ENCODE measurements around the gene MAP2K5.
"Not testable (repeated sequence)": the region's sequence is repeated elsewhere in the genome, so short reads cannot be mapped to it uniquely, and the experiment has no call there.

Gene MAP2K5

DNA sequence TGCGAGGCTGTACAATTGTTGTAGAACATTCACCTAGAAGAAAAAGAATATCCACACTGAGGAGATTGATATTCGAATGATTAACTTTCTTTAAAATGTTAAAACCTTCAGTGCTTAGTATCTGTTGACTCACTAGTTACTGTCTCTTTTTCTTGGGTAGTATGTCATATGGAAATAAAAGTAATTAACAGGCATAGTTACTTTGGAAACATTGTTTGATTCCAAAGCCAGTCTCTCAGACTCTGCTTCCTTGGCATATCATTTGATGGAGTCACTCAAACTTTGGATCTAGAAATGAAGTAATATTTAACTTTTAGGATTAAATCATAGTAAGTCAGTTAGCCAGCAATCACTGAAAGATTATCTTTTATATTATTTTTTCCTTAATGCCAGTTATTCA, 63.4 kb downstream of the MAP2K5 start:
- no peak for DNase-seq

DNA sequence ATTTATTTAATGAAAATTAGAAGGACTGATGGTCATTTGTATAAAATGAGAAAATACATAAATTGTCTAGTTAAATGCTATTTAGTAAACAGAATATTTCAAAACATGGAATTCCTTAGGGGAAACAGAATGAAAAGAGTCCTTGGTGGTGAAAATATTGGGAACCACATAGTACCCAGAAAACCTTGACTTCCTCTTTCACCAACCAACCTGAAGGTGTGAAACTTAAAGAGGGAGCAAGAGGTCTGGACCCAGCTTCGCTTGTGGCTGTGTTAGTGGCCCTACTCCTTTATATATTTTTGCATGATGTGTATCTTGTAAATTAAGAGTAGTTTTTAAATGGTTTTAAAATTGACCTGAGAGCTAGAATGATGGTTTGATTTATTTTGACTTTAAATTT, 64.2 kb downstream of the MAP2K5 start:
- no peak for DNase-seq

- no peak for DNase-seq
These were observed 64.8 kb downstream of the MAP2K5 start for GRCh38 chr15:67607329-67607728.

- DNase-seq = no peak
These were observed 65.6 kb downstream of the MAP2K5 start for GRCh38 chr15:67607959-67608637.

DNA sequence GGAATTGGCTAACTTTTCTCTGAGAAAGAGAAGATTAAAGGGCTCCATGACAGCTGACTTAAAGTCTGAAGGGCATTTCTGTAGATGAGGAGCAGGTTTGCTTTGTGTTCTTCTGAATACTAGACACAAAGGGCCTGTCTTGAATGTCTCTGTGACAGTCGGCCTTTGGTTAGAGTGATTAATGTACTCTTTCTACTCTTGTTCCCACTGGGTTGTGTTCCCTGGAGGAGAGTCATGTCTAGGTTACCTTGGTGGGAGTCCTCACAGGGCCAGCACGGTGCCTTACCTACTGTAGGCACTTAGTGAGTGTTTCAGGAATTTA, 66.1 kb downstream of the MAP2K5 start:
- no peak for DNase-seq

DNA sequence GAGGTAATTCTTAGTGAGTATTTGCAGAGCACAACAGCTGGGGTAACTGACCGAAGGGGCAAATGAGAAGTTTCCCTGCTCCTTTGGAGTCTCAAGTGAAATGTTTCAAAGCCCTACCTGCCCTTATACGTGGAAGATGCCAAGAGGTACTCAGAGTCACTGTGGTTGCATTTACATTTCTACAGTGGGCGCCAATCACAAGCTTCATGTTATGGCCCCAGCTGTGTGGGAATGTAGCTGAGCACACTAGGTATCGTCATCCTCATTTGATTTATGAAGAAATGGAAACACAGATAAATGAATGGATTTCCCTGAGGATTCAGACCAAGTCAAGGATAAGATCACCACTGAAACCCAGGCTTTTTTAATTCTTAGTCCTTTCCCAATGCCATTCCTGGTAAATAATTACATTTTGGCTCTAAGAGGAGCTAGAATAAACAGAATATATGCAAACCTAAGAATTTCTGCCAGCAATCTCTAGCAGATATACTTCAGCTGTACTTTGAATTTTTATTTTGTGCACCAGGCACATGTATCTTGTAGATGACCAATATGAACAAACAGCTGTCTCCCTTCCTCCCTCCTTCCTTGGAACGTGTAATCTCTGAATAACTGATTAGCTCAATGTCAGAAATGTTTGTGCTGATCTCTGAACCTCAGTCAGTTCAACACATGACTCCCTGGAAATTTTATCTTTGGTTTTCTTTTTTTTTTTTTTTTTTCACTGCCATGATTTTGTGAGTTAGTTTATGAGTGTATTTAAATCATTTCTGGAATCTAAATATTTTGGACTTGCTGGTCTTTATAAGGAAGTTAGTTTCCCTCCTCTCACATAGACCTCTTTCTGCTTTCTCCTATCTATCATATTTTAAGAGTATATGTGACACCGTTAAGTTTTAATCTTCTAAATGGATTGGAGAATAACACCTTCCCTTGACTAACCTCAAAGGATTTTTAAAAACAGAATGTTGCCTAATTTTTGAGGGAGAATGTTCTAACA, 69.2 kb downstream of the MAP2K5 start:
- DNase-seq = no peak

DNA sequence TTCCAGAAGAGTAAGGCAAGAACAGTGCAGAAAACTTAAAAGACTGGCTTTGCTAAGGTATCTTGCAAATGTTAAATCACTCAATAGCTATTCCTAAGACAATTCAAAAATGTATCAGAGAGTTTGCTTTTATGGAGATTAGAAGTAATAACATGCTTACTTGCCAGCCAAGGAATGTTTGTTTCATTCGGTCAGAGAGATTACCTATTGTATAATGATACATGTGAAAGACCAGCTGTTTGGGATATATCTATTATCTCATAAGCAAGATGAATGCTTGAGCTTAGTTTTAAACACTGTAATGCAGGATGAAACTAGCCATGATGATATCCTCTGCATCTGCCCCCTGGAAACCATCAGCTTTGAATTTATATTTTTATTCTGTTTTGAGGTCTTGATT, 70.7 kb downstream of the MAP2K5 start:
- DNase-seq = no peak

- DNase-seq = no peak
These were observed 71.2 kb downstream of the MAP2K5 start for GRCh38 chr15:67613708-67614107.

GRCh38 chr15:67615131-67615534, 72.6 kb downstream of the MAP2K5 start:
- DNase-seq = not testable (repeated sequence)

- DNase-seq = no peak
These were observed 75.8 kb downstream of the MAP2K5 start for GRCh38 chr15:67618297-67618696.

DNA sequence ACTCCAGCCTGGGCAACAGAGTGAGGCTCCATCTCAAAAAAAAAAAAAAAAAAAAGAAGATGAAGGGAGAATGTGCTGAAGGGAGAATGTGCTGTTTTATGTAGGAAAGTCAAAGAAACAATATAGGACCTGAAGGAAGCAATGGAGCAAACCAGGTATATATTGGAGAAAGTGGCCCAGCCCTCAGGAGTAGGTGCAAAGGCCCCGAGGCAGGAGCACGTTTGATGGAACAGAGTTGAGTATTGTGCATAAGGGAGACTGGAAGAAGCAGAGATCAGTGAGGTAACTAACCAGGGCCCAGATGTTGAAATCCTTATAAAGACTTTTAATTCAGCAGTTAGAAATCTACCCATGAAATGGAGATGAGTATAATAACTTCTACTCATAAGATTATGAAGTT, 79.6 kb downstream of the MAP2K5 start:
- DNase-seq = no peak

- no peak for DNase-seq
These were observed 89.8 kb downstream of the MAP2K5 start for GRCh38 chr15:67632261-67632660.

GRCh38 chr15:67635950-67636349, 93.4 kb downstream of the MAP2K5 start:
- DNase-seq = not testable (repeated sequence)

DNA sequence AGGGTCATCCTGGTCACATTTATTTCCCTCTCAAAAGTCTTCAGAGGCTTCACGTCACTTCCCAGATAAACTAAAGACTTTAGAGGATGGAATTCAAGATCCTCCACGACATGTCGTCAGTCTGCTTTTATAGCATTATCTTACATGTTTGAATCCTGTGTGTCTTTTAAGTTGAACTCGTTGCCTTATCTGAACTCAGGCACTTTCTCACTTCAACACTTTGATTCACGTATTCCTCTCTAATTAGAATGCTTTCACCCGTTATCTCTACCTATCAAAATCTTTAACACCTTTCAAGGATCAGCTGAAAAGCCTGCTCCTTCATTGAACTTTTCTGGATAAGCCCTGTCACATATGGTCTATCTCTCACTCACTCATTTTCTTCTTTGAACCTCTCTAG, 97.1 kb downstream of the MAP2K5 start:
- DNase-seq = no peak

GRCh38 chr15:67641453-67641852, 99.0 kb downstream of the MAP2K5 start:
- no peak for DNase-seq

- no peak for DNase-seq
These were observed 104.3 kb downstream of the MAP2K5 start for GRCh38 chr15:67646847-67647246.

GRCh38 chr15:67652586-67652985, 110.1 kb downstream of the MAP2K5 start:
- DNase-seq = no peak

DNA sequence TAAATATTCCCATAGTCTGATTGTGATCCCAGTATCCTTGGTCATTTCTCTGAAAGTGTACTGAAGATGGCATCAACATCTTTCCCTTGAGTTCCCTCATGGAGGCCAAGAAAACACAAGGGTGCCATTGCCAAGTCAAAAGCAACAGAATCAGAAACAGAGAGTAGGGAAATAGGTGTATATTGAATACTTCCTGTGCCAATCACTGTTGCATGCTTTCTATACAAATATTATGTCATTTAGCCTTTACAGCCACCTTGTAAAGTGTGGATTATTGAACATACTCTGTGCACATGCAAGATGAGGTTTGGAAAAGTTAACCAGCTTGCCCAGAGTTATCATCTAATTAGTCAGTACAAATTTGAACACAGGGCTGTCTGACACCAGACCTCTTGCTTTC, 117.9 kb downstream of the MAP2K5 start:
- no peak for DNase-seq

DNA sequence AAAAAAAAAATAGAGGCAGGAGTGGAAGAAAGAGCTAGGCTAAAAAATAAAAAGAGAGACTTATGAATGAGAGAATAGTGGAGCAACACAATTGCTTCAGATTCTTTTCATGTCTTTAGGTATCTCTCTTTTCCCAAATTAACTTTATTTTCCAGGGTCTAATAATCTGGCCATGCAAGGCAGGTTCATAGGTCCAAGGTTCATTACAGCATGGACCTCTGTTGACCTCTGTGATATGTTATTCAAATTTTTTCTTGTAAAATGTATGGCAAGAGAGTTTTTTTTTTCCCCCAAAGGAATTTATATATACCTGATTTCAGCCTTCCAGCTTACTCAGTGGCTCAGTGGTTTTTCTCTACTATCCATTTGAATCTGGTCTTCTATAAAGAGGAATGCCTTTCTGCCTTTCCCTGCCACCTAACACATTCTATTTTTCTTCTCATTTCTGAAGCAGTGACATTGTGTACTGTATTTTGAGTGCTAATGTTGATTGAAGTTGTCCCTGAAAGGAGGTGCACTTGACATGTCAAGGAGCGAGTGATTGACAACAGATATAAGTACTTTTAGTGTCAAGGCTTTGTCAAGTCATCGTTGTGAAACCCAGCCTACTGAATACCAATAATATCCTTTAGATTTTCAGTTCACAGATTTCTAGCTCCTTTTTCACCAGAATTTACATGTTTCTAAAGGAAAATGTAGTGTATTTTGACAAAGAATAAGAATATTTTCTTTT, 118.5 kb downstream of the MAP2K5 start:
- no peak for DNase-seq

- DNase-seq = no peak
These were observed 128.3 kb downstream of the MAP2K5 start for GRCh38 chr15:67670647-67671305.

GRCh38 chr15:67672834-67673233, 130.3 kb downstream of the MAP2K5 start:
- not testable (repeated sequence) for DNase-seq

GRCh38 chr15:67674983-67675382, 132.5 kb downstream of the MAP2K5 start:
- no peak for DNase-seq

DNA sequence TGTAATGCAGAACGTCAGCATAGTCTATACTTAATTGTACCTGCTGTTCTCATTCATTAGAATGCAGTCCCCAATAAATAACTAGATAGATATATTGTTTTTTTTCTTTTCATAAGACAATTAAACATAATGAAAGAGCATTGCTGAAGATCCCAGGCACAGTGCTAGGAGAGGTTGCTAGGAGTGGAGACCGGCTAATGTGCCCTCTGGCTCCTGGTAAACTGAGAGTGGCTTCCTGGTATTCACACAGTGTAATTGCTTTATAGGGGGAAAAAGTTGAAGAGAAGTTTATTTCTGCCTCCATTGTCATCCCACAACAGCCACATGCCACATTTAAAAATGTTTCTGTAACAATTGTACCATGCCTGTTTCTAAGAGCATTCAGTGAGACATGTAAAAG, 135.6 kb downstream of the MAP2K5 start:
- no peak for DNase-seq

Measured in activated T-cell treated with anti-CD3 and anti-CD28 coated beads for 4 hours (primary cell).